G401 (cell line): Measurements from ENCODE around the gene MTG2. TPM values are rescaled to one million over a fixed set of nuclear protein-coding genes. Genes with fewer than 3 reads are reported as not detected.
A peak's percentile ranks its signal among the peaks of the same experiment; 100 is the strongest.

Experiments used
- DNase-seq: peaks from one replicate; pipeline ENCODE4 v3.0.0-alpha.2; 2015; ENCODE audit warnings: low spot score
- in situ Hi-C: cut with HindIII; loops from 2 replicates; pipeline ENCODE4 v1.10.0; 2016; ENCODE audit warnings: low sequenced_read_pairs, mixed read lengths
- total RNA-seq: library from RNA; depleted of rRNA; stranded (reverse); fragments of >200 nt; shearing (Covaris generic); gene quantifications from 2 replicates; pipeline ENCODE4 v1.2.3, GENCODE V29; 2014

MTG2 gene
- total RNA-seq, 1 experiment from 2014 or later = 30.6 TPM

- in situ Hi-C loops = no loop called here
- no peak for DNase-seq
Observed at GRCh38 chr20:62175711-62176110, 7.1 kb upstream of the MTG2 start.

- no peak for DNase-seq
- in situ Hi-C loops = no loop called here
Observed at GRCh38 chr20:62176866-62177265, 6.0 kb upstream of the MTG2 start.

- in situ Hi-C loops = no loop called here
- no peak for DNase-seq
Observed at GRCh38 chr20:62177307-62177706, 5.5 kb upstream of the MTG2 start.

- in situ Hi-C loops = no loop called here
- DNase-seq = peak; percentile 94
Observed at GRCh38 chr20:62178316-62179161, 4.3 kb upstream of the MTG2 start.

GRCh38 chr20:62179162-62179504, 3.7 kb upstream of the MTG2 start:
- in situ Hi-C loops = no loop called here
- no peak for DNase-seq

- no peak for DNase-seq
- in situ Hi-C loops = loop anchor here (10.0 kb wide), 1 partner anchor 113 kb away; no protein-coding TSS in a partner anchor
Observed at GRCh38 chr20:62181808-62182207, 1.0 kb upstream of the MTG2 start.

GRCh38 chr20:62183426-62184142, 756 bp downstream of the MTG2 start:
- no peak for DNase-seq
- in situ Hi-C loops = loop anchor here (10.0 kb wide), 1 partner anchor 111 kb away; no protein-coding TSS in a partner anchor

- DNase-seq = no peak
- in situ Hi-C loops = loop anchor here (10.0 kb wide), 1 partner anchor 109 kb away; no protein-coding TSS in a partner anchor
Observed at GRCh38 chr20:62186096-62186426, 3.2 kb downstream of the MTG2 start.

DNA sequence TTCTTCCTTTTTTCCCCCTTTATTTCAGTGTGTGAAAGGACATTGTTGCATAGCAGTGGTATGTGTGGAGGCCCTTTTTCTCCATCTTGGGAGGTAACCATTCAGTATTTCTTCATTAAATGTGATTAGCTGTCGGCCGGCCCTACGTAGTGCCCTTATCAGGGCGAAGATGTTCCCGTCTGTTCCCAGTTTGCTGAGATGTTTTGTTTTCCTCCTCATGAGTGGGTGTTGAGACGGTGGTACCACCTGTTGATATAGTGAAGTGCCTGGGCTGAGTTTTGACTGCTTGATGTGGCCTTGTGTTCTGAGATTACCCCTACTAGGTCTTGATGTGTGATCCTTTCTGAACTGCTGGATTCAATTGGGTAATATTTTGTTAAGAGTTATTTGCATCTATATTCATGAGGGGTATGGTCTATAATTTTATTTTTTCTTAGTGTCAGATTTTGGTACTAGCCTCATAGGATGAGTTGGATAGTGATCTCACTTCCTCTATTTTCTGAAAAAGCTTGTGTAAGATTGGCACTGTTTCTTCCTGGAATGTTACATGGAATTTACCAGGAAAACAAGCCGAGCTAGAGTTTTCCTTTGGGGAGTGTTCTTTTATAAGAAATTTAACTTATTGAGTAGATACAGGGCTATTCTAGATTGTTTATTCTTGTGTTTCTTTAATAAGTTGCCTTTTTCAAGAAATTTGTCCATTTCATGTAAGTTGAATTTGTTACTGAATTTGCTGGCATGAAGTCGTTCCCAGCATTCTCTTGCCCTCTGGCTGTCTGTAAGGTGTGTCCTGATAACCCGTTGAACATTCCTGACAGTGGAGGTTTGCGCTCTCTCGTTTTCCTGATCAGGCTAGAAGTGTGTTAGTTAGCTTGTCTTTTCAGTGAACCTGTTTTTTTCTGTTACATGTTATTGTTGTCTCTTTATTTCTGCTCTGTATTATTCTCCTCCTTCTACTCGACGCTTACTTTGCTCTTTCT, 4.3 kb downstream of the MTG2 start:
- no peak for DNase-seq
- in situ Hi-C loops = loop anchor here (10.0 kb wide), 1 partner anchor 108 kb away; no protein-coding TSS in a partner anchor

DNA sequence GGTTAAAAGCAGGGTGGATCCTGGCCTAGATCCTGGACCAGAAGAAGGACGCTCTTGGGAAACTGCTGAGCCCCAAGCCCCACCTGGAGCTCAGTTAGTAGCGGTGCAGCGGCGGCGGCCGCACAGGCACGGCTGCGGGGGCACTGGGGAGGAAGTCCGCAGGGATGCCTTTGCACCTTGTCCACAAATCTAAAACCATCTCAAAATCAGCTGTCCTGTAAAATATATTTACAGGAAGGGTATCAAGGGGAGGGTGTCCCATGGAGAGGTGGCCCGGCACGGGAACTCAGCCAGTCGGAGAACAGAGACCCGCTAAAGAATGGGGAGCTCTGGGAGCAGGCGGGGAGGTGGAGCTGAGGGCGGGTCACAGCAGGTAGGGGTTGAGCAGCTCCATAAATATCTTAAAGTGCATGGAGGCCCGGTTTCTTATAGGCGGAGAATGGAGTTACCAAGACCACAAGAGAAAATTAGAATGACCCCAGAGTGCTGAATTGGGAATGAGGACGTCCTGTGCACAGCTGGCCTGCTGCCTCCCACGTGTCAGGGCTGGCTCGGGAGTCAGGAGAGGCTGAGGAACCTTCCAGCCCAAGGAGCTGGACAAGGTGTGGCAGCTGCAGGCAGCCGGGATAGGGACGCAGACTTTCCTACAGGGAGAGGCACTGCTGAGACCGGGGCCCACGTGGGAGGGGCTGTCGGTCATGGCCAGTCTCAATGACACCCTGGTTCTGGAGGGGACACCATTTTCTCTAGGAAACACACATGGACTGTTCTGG, 8.0 kb downstream of the MTG2 start:
- in situ Hi-C loops = no loop called here
- DNase-seq = no peak

DNA sequence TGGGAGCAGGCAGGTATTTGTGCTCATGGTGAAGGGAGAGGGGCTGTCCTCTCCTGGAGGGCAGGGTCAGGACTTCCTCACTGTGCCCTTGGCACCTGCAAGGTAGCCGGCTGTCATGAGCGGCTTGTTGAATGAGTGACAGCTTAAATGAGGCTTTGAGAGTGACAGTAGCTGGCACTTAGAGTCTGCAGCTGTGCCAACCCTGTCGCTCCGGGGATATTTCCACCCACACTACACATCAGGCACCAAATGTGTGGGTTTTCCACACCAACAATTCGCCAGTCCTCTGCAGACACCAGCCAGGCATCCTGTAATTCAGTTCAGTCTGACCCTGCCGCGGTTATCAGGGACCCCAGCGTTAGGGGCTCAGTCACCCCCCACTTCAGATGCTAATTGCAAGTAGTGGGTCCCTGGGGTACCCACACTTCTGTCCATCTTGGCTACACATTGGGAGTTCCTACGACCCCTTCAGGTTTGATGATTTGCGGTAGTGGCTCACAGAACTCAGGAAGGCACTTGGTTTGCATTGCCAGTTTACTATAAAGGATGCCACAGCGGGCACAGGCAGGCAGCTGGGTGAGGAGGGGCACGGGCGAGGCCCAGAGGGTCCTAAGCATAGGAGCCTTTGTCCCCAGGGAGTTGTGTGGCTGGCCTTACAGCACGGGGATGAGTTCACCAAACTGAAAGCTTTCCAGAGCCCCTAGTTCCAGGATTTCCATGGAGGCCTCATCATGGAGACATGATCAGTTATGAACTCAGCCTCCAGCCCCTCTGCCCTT, 9.1 kb downstream of the MTG2 start:
- DNase-seq = no peak
- in situ Hi-C loops = no loop called here

DNA sequence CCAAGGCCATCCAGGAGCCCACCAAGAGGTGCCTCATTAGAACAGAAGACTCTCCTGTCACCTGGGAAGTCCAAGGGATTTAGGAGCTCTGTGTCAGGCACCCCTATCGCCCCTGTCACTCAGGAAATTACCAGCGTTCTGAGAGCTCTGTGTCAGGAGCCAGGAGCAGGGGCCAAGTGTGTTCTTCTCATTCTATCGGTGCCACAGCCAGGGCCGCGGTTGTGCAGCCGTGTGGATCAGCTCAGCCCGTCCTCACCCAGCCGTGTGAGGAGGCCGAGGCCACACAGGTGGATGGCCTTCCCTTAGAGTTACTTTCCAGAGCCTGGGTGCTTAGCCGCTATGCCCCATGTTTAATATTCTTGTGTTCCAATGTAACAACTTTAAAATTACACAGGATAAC, 9.8 kb downstream of the MTG2 start:
- in situ Hi-C loops = no loop called here

DNA sequence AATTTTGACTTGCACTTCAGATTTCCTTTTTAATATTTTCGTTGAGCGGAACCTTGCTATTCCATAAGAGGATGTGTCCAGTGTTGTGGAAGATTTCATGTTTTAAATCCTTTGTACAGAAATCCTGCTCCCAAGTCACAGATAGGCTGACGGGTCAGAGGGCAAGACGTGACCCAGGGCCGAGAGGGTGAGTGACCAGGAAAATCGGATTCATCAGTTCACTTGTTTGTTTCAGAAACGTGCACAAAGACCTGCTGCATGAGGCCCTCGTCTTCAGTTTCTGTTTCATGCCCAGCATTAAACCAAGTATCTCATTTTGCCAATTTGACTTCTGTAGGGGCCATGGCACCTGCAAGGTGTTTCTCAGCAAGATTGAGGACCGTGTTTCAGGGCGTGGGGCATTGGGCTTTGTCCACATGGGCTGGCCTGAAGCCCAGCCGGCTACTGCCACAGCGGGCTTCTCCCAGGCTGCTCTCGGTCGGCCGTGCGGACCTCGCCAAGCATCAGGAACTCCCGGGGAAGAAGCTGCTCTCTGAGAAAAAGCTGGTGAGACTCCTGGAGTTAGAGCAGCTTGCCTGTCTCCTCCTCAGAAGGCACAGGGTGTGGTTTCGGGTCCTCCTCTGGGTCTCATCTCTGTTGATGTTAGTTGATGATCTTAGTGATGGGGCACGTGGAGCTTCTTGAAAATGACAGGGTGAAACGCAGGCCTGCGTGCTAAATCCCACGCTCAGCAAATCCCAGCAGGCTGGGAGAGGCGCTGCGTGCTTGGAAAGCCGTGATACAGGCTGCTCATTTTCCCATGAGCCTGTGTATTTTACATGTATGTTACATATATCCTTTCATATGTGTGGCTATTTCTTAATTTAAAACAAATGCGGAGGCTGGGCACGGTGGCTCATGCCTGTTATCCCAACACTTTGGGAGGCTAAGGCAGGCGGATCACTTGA, 10.5 kb downstream of the MTG2 start:
- in situ Hi-C loops = no loop called here

More for the DNA sequence above, 9.8 kb downstream of the MTG2 start:
- peak; percentile 28 for DNase-seq

GRCh38 chr20:62195075-62195405, 12.2 kb downstream of the MTG2 start:
- in situ Hi-C loops = no loop called here

More for the DNA sequence above, 10.5 kb downstream of the MTG2 start:
- peak; percentile 66 for DNase-seq

DNA sequence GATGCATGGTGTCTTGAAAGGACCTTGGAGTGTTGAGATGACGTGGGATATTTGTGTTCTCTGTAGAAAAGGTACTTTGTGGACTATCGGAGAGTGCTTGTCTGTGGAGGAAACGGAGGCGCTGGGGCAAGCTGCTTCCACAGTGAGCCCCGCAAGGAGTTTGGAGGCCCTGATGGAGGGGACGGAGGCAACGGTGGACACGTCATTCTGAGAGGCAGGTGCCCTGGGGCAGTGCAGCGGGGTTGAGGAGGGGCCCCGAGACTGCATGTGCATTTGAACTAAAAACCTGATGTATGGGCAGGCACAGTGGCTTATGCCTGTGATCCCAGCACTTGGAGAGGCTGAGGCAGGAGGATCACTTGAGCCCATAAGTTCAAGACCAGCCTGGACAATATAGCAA, 12.9 kb downstream of the MTG2 start:
- DNase-seq = no peak
- in situ Hi-C loops = no loop called here

More at GRCh38 chr20:62195075-62195405, 12.2 kb downstream of the MTG2 start:
- no peak for DNase-seq

GRCh38 chr20:62196286-62196685, 13.5 kb downstream of the MTG2 start:
- in situ Hi-C loops = no loop called here
- no peak for DNase-seq

DNA sequence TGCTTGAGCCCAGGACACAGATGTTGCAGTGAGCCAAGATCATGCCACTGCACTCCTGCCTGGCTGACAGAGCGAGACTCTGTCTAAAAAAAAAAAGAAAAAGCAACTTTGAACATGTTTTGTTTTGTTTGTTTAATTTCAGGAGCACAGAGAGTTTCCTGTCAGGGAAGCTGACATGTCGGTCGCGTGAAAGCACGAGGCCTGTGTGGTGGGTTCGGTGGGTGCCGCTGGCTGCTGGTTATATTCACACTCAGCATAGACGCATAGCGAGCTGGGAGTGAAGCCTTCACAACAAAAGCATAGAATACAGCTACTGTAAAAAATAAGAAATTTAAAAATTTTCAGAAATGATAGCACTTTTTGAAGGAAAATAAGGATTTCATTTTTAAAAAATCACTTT, 14.5 kb downstream of the MTG2 start:
- in situ Hi-C loops = no loop called here

More for the DNA sequence above, 14.5 kb downstream of the MTG2 start:
- DNase-seq = no peak
